Activated CD4-positive, alpha-beta T cell treated with anti-CD3 and anti-CD28 coated beads, Interleukin-2, Interleukin-4, amounts not matched to agents 100 ng/mL and 50 ng/mL, durations not matched to agents 16 hours and 8 hours (primary cell): ENCODE results near the gene EFCAB7.

Source experiments
- DNase-seq: peaks from one replicate; pipeline ENCODE4 v3.0.0-alpha.2; 2020; ENCODE audit warnings: low spot score

EFCAB7 gene, protein sequence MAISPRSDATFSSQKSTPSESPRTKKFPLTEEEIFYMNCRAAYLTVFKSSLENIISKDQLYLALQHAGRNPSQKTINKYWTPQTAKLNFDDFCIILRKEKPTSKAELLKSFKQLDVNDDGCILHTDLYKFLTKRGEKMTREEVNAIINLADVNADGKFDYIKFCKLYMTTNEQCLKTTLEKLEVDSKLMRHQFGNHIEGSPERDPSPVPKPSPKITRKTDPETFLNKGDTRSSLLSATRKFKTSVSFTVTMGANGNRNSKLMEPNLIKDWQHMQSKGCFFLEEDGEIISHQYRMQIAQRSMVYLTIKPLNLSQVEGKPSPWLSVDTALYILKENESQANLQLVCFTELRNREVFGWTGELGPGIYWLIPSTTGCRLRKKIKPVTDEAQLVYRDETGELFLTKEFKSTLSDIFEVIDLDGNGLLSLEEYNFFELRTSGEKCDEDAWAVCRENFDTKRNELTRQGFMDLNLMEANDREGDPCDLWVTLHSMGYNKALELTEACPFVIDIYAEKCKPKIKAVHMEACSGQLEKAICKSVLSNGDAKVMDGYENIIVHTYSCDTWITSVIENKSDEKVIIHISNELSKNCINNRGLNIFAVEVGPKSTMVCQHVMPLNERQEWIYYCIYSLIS

DNA sequence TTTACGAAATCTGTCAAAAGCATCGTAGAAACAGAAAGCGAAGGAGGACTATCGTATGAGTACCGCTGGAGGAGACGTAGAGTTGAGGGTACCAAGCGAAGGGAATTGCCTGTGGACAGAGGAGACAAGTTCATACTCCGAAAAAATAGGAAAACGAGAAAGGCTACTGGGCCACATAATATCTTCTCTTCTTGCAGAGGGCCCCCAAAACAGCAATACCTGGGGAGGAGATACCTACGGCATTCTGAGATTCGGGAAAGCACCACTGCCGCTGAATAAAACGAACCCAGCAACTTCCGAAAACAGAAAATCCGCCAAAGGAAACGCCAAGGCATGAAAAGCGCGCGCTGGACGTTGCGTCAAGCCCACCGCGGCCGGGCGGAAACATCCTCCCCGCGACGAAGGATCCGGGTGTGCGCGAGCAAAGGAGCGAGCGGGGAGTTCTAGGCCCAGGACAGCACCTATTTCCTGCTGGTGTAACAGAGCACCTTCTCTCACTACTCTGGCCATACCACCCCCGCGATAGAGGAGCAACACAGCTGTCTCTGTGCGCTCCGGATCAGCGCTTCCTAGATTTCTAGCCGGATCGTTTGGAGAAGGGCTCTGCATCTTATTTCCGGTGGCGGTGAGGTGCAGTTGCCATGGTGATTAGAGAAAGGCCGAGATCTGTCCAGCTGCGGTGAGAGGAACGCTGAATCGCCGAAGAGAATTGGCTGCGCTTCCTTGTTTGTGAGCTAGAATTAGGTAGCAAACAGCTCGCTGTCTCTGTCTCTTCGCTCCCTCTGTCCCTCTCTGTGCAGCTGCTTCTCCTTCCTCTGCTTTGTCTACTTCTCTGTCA is at the start of gene EFCAB7, which contains the start of gene ITGB3BP:
TSS of gene EFCAB7 (plus strand) at position 635 of the 838 bp plus-strand sequence. CDS start 2,048 bp downstream, outside the sequence.
TSS of gene ITGB3BP (minus strand) at position 335 of the 838 bp plus-strand sequence. CDS start at position 243, 92 bp downstream.
- peak; percentile 88 for DNase-seq

DNA sequence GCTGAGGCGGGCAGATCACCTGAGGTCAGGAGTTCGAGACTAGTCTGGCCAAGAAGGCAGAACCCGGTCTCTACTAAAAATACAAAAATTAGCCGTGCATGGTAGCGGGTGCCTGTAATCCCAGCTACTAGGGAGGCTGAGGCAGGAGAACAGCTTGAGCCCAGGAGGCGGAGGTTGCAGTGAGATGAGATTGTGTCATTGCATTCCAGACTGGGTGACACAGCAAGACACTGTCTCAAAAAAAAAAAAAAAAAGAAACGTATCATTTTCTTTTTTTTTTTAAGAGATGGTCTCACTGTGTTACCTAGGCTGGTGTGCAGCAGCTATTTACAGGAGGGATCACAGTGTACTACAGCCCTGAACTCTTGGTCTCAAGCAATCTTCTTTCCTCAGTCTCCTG is 47.6 kb upstream of the EFCAB7 start:
- DNase-seq, result no peak

- no peak for DNase-seq
Observed at GRCh38 chr1:63480057-63480456, 43.3 kb upstream of the EFCAB7 start.

GRCh38 chr1:63486629-63487028 is 36.7 kb upstream of the EFCAB7 start:
- DNase-seq, result no peak

- no peak for DNase-seq
Observed at GRCh38 chr1:63487336-63488065, 35.8 kb upstream of the EFCAB7 start.

DNA sequence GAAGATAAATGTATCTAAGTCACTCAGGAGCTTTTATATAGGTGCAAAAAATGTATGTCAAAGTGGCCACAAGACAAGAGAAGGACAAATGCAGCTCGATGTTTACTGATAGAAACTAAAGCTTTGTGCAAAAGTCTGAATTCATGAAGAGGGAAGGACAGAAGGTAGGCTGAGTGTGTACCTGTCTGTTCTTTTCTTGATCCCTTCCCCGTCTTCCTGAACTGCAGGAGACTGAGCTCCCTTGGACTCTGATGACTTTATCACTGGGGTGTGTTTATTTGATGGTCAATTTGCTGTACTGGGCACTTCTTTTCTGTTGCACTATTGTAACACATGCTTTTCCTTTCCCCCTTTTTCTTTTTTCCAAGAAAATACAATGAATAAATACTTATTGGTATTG is 25.7 kb upstream of the EFCAB7 start:
- DNase-seq, result no peak

GRCh38 chr1:63498106-63498505 is 25.2 kb upstream of the EFCAB7 start:
- no peak for DNase-seq

- no peak for DNase-seq
Observed at GRCh38 chr1:63501256-63501655, 22.1 kb upstream of the EFCAB7 start.

- DNase-seq, result no peak
Observed at GRCh38 chr1:63506782-63507181, 16.5 kb upstream of the EFCAB7 start.

GRCh38 chr1:63509718-63510117 is 13.6 kb upstream of the EFCAB7 start:
- no peak for DNase-seq

- no peak for DNase-seq
Observed at GRCh38 chr1:63512584-63512983, 10.7 kb upstream of the EFCAB7 start.

- DNase-seq, result no peak
Observed at GRCh38 chr1:63516629-63517028, 6.7 kb upstream of the EFCAB7 start.

- DNase-seq, result no peak
Observed at GRCh38 chr1:63523738-63524137, 413 bp downstream of the EFCAB7 start.

GRCh38 chr1:63524201-63524600 is 876 bp downstream of the EFCAB7 start:
- no peak for DNase-seq

GRCh38 chr1:63532727-63533126 is 9.4 kb downstream of the EFCAB7 start:
- no peak for DNase-seq

DNA sequence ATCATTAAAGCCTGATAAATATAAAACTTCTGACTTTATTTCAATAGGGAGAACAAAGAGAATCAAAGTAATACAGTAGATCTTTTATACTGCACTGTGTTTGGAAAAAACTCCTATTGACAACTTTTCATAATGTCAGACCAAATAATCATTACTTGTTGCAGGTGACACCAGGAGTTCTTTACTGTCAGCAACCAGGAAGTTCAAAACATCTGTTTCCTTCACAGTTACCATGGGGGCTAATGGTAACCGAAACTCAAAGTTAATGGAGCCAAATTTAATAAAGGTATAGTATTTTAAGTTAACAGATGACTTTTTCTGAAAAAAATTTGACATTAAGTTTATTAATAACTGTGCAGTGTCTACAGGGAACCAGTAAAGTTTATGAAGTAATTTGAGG is 10.6 kb downstream of the EFCAB7 start:
- DNase-seq, result no peak

DNA sequence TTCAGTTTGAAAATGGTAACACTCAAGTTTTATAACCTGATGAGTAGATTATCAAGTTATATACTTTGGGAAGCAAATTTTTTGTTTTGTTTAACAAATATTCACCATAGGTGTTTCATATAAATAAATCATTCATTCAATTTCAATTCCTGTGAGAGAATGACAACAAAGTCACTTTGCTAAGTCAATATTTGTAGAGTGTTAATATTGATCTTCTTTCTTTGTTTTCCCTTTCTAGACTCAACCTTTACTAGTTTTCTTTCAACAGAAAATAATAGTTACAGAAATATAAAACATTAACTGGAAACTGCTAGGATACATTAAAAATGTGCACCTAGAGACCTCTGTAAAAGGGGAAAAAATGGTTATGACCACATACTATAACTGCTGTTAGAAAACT is 11.1 kb downstream of the EFCAB7 start:
- DNase-seq, result no peak

- no peak for DNase-seq
Observed at GRCh38 chr1:63537006-63537405, 13.7 kb downstream of the EFCAB7 start.

DNA sequence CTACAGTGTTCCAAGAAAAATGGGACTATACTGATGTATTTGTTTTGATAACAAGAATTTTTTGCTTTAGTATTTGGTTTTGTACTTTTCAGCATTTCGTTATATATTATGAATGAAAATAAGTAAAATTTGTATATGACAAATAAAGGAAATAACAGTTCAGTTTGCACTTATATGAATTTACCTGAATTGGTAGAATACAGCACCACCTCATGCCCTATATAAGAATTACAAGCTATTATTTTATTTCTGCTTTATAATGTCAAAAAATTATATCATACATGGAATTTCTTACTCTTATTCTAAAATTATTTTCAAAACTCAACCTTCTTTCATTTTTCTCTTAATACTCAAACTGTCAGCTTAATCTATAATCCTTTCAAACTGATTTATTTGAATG is 14.6 kb downstream of the EFCAB7 start:
- no peak for DNase-seq

DNA sequence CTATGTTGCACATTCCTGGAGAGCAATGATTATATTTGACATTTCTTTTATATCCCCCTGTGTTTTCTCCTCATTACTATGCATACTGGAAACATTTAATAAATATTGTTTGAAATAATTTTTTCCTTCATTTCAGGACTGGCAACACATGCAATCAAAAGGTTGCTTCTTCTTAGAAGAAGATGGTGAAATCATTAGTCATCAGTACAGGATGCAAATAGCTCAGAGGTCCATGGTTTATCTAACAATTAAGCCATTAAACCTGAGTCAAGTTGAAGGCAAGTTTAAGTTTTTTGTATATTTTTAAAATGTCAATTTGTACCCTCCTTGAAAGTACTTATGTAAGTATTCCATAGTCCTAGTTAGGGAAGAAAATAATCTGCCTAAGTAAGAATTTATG is 22.5 kb downstream of the EFCAB7 start:
- DNase-seq, result no peak

DNA sequence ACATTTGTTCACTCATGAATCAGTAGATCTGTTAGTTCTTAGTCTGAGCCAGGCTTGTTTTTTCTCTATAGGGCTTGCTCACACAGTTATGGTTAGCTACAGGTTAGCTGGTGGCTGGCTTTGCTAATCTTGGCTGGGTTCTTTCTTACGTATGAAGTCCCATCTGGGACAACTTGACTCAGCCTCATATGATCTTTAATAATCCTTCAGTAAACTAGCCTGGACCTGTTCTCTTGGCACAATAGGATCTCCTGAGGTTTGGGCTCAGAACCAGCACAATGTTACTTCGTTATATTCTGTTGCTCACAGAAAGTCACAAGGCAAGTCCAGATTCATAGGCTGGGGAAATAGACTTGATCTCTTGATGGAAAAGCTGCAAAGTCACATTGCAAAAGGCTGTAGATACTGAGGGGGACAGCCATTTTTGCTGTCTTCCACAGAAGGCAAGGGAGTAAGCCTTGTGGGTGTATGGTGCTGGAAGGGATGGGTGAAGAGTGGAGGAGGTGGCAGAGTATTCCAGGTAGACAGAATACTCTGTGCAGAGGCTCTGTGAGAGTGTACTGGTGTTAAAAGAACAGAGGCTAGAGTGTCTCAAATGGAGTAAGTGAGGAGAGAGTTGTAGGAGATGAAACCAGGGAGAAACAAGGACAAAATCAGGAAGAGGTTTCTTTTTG is 24.4 kb downstream of the EFCAB7 start:
- DNase-seq, result no peak
